C4-2B (cell line): ENCODE data around the gene CPE.

Experiments
- ZFX ChIP-seq: fragments of 450-650 bp; IDR thresholded peaks from 2 replicates; pipeline ENCODE4 v1.6.1; 2017
- TF ChIP-seq, protein P1 (sequence below): fragments of 450-650 bp; conservative IDR thresholded peaks from 2 replicates; pipeline ENCODE4 v1.5.1; 2017; ENCODE audit warnings: mild to moderate bottlenecking

DNA sequence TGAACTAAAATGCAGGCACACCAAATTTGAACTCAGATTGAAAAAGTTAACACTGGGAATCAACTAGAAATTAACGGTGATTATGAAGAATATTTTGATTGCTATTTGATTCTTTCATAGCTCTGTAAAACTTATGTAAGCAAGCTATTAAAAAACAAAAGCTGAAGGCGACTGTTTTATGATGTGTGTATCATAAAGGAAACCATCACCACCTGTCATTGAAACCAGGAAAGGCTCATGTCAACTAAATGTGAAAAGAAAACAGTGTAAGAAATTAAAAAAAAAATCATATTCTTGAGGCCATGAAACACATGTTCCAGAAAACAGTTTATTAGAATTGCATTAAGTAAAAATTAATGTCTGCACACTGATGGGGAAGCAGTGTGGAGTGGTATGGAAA, 24.2 kb downstream of the CPE start:
- TF ChIP-seq, protein P1, sequence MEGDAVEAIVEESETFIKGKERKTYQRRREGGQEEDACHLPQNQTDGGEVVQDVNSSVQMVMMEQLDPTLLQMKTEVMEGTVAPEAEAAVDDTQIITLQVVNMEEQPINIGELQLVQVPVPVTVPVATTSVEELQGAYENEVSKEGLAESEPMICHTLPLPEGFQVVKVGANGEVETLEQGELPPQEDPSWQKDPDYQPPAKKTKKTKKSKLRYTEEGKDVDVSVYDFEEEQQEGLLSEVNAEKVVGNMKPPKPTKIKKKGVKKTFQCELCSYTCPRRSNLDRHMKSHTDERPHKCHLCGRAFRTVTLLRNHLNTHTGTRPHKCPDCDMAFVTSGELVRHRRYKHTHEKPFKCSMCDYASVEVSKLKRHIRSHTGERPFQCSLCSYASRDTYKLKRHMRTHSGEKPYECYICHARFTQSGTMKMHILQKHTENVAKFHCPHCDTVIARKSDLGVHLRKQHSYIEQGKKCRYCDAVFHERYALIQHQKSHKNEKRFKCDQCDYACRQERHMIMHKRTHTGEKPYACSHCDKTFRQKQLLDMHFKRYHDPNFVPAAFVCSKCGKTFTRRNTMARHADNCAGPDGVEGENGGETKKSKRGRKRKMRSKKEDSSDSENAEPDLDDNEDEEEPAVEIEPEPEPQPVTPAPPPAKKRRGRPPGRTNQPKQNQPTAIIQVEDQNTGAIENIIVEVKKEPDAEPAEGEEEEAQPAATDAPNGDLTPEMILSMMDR = no peak
- TF ChIP-seq ZFX = no peak
